Mesothelial cell of epicardium (in vitro differentiated cells): ENCODE results near the gene DOCK10. TPM values are rescaled to one million over a fixed set of nuclear protein-coding genes. Genes with fewer than 3 reads are reported as not detected.
A peak's percentile ranks its signal among the peaks of the same experiment; 100 is the strongest.

Source experiments
- DNase-seq, 2 experiments: peaks; one replicate each; pipeline ENCODE4 v3.0.0; 2021; ENCODE audit warnings: low spot score in 2 of 2; ENCODE audit not compliant: unreplicated experiment in 2 of 2
- H3K27ac Mint-ChIP-seq: 2 replicates; pipeline ENCODE4 v1.8.0; 2021; ENCODE audit warnings: mixed read lengths
- H3K27me3 Mint-ChIP-seq: 2 replicates; pipeline ENCODE4 v1.8.0; 2021; ENCODE audit warnings: low read depth, mixed read lengths
- H3K36me3 Mint-ChIP-seq: 2 replicates; pipeline ENCODE4 v1.8.0; 2021; ENCODE audit warnings: mixed read lengths
- H3K4me1 Mint-ChIP-seq: 2 replicates; pipeline ENCODE4 v1.8.0; 2021; ENCODE audit warnings: mixed read lengths
- H3K4me3 Mint-ChIP-seq: 2 replicates; pipeline ENCODE4 v1.8.0; 2021; ENCODE audit warnings: mild to moderate bottlenecking, moderate library complexity, mixed read lengths
- H3K9me3 Mint-ChIP-seq: 2 replicates; pipeline ENCODE4 v1.8.0; 2021; ENCODE audit warnings: mixed read lengths
- CTCF ChIP-seq: fragments of 200-600 bp; sonication (generic); IDR thresholded peaks from one replicate; pipeline ENCODE4 v1.5.0; 2021; ENCODE audit warnings: antibody characterized with exemption; ENCODE audit not compliant: unreplicated experiment
- total RNA-seq: library from RNA; stranded (reverse); gene quantifications from 3 replicates; pipeline ENCODE4 v1.2.1, GENCODE V29; 2021

The DOCK10 gene
- total RNA-seq, 1 donor from 2014 or later, result 2.4 TPM

- H3K27ac Mint-ChIP-seq, result no peak overlapping the region
- H3K4me3 Mint-ChIP-seq, result no peak overlapping the region
- H3K36me3 Mint-ChIP-seq, result no peaks in the 10 kb centered on the region
Observed at GRCh38 chr2:225004597-225004996, 37.7 kb downstream of the DOCK10 start.

GRCh38 chr2:225002656-225003045 is 39.6 kb downstream of the DOCK10 start:
- no peak overlapping the region for H3K4me3 Mint-ChIP-seq
- no peak for TF ChIP-seq CTCF
- H3K27me3 Mint-ChIP-seq, result peaks cover 25% of the 10 kb centered on the region
- no peaks in the 10 kb centered on the region for H3K9me3 Mint-ChIP-seq
- no peaks in the 10 kb centered on the region for H3K36me3 Mint-ChIP-seq
- DNase-seq, result no peak
- no peak overlapping the region for H3K27ac Mint-ChIP-seq
- H3K4me1 Mint-ChIP-seq, result peaks cover 8% of the 10 kb centered on the region

More at GRCh38 chr2:225004597-225004996, 37.7 kb downstream of the DOCK10 start:
- Mint-ChIP-seq H3K9me3 (no peaks in the 10 kb centered on the region), H3K4me1 (peaks cover 4% of the 10 kb centered on the region), H3K27me3 (peaks cover 24% of the 10 kb centered on the region)
- no peak for DNase-seq
- TF ChIP-seq CTCF, result no peak

DNA sequence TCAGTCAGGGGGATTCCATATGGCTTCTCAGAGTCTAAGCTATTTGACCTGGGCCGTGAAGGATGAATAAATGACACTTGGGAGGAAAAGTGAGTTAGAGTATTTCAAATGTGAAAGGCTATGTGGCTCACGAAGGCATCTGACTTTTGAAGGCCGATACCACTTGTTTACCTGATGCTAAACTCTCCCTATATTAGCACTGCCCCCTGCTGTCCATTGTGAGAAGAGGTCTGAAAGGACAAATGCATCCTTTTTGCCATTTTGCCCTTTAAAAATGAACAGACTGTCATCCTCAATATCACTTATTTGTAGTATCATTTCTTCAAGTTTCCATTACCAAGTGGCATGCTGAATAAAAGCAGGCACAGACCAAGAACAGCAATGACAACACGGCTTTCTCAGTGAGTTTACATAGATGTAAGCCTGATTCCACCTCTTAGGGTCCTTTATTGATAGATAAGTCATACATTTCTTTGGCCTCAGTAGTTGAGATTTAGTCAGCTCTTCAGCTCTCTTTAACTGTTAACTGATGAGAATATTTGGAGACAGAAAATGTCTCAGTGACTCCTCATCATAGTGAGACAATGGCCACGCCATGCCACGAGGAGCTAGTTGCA is 40.1 kb downstream of the DOCK10 start:
- Mint-ChIP-seq H3K27me3 (peaks cover 24% of the 10 kb centered on the region), H3K36me3 (no peaks in the 10 kb centered on the region), H3K27ac (no peak overlapping the region), H3K4me3 (no peak overlapping the region), H3K9me3 (no peaks in the 10 kb centered on the region), H3K4me1 (peaks cover 8% of the 10 kb centered on the region)
- DNase-seq, result no peak
- peak; percentile 63 for TF ChIP-seq CTCF

DNA sequence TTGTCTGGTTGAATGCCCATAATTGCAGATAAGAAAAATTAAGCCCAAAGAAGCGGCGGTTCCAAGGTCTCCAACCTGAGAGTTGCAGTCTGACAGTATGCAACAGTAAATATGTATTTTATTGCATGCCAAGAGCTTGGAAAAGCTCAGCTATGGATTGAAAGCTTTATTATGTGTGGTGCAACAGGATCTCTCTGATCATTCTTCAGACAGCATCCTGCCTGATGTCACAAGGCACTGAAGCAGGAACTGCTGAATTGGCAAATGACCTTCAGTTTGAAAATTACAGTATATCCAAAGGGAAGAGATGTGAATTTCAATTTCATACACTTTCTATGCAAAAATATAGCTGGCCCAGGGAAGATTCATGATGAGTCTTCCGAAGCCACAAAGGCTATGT is 42.5 kb downstream of the DOCK10 start:
- Mint-ChIP-seq H3K36me3 (no peaks in the 10 kb centered on the region), H3K27me3 (peaks cover 17% of the 10 kb centered on the region), H3K4me1 (peaks cover 8% of the 10 kb centered on the region), H3K27ac (no peak overlapping the region), H3K9me3 (no peaks in the 10 kb centered on the region), H3K4me3 (no peak overlapping the region)
- TF ChIP-seq CTCF, result no peak
- DNase-seq, result no peak

GRCh38 chr2:224999321-224999720 is 42.9 kb downstream of the DOCK10 start:
- TF ChIP-seq CTCF, result no peak

DNA sequence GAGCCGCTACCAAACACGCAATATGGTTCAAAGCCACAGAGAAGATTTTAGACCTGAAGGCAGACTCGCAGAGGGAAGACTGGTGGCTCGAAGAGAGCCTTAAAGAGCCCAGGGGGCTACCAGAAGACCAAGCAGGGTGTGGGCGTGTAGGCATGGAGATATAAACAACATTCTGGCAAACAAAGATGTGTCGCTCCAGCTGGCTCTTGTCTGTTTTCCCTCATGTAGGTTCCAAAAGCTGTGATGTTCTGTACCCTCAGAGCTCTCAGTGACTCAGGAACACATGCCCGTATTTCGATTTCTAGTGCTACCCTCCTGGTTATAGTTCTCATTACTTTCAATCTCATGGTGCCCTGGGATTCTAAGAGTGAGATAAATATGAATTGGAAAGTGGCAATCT is 44.5 kb downstream of the DOCK10 start:
- DNase-seq, result no peak
- no peaks in the 10 kb centered on the region for H3K36me3 Mint-ChIP-seq
- no peak overlapping the region for H3K4me3 Mint-ChIP-seq
- peaks cover 8% of the 10 kb centered on the region for H3K4me1 Mint-ChIP-seq
- H3K9me3 Mint-ChIP-seq, result no peaks in the 10 kb centered on the region
- peaks cover 21% of the 10 kb centered on the region for H3K27me3 Mint-ChIP-seq
- TF ChIP-seq CTCF, result no peak
- no peak overlapping the region for H3K27ac Mint-ChIP-seq

More at GRCh38 chr2:224999321-224999720, 42.9 kb downstream of the DOCK10 start:
- no peak overlapping the region for H3K4me3 Mint-ChIP-seq
- H3K9me3 Mint-ChIP-seq, result no peaks in the 10 kb centered on the region
- peaks cover 8% of the 10 kb centered on the region for H3K4me1 Mint-ChIP-seq
- H3K36me3 Mint-ChIP-seq, result no peaks in the 10 kb centered on the region
- H3K27ac Mint-ChIP-seq, result no peak overlapping the region
- peaks cover 17% of the 10 kb centered on the region for H3K27me3 Mint-ChIP-seq
- no peak for DNase-seq
